HL-60 (cell line): ENCODE data around the gene AGAP1.

Source experiments
- DNase-seq, 2 experiments: peaks; one replicate each; pipeline ENCODE4 v3.0.0-alpha.2; 2010 to 2020; ENCODE audit warnings: low read depth in 1 of 2, low spot score in 1 of 2
- H3K27ac ChIP-seq: fragments of 250-450 bp; sonication (Bioruptor Pico); replicated peaks from 2 replicates; pipeline ENCODE4 v1.5.1; 2020; ENCODE audit warnings: mild to moderate bottlenecking, moderate library complexity
- H3K27me3 ChIP-seq: fragments of 250-450 bp; sonication (Bioruptor Pico); 2 replicates; pipeline ENCODE4 v1.5.1; 2021; ENCODE audit warnings: mild to moderate bottlenecking, moderate library complexity; ENCODE audit not compliant: insufficient read depth, poor library complexity, severe bottlenecking
- H3K4me3 ChIP-seq: replicated peaks from 2 replicates; pipeline ENCODE4 v1.5.1; 2011; ENCODE audit warnings: mild to moderate bottlenecking, control low read depth, low read length; ENCODE audit not compliant: insufficient read depth
- CTCF ChIP-seq: IDR thresholded peaks from one replicate; pipeline ENCODE4 v1.5.1; 2011; ENCODE audit warnings: low read length, control low read depth, inconsistent platforms; ENCODE audit not compliant: insufficient read depth
- GABPA ChIP-seq: IDR thresholded peaks from 2 replicates; pipeline ENCODE4 v1.6.1; 2012; ENCODE audit warnings: low read depth
- POLR2AphosphoS5 ChIP-seq: IDR thresholded peaks from 2 replicates; pipeline ENCODE4 v1.6.1; 2012; ENCODE audit warnings: low read depth
- REST ChIP-seq: IDR thresholded peaks from 2 replicates; pipeline ENCODE4 v1.6.1; 2012; ENCODE audit warnings: low read depth; ENCODE audit not compliant: insufficient replicate concordance
- SPI1 ChIP-seq: IDR thresholded peaks from 2 replicates; pipeline ENCODE4 v1.6.1; 2012; ENCODE audit warnings: low read depth, mild to moderate bottlenecking, borderline replicate concordance

Gene AGAP1

GRCh38 chr2:235754357-235755207 lies 260.7 kb downstream of the AGAP1 start:
- no peak for DNase-seq
- peaks cover 2% of the 10 kb centered on the region for H3K27me3 ChIP-seq
- H3K27ac ChIP-seq, result no peak overlapping the region
- TF ChIP-seq REST (no peak), GABPA (no peak), CTCF (no peak), SPI1 (no peak), POLR2AphosphoS5 (no peak)
- no peak overlapping the region for H3K4me3 ChIP-seq

- no peak for DNase-seq
- Histone ChIP-seq H3K4me3 (no peak overlapping the region), H3K27ac (no peak overlapping the region), H3K27me3 (no peaks in the 10 kb centered on the region)
- TF ChIP-seq POLR2AphosphoS5 (no peak), GABPA (no peak), REST (no peak), SPI1 (no peak), CTCF (no peak)
Observed at GRCh38 chr2:235756491-235756890, 262.6 kb downstream of the AGAP1 start.

- no peak for DNase-seq
- Histone ChIP-seq H3K27me3 (no peaks in the 10 kb centered on the region), H3K27ac (no peak overlapping the region), H3K4me3 (no peak overlapping the region)
- no peak for TF ChIP-seq CTCF
- TF ChIP-seq GABPA, result no peak
- no peak for TF ChIP-seq SPI1
- TF ChIP-seq REST, result no peak
- no peak for TF ChIP-seq POLR2AphosphoS5
Observed at GRCh38 chr2:235757212-235757611, 263.4 kb downstream of the AGAP1 start.
